Right ventricle myocardium inferior (tissue), 1 donor: ENCODE measurements around the gene CHST9. TPM values are rescaled to one million over a fixed set of nuclear protein-coding genes. Genes with fewer than 3 reads are reported as not detected.

ENCODE experiments used
- ATAC-seq: fragments of 200-7000 bp; cut with Tn5 transposase; one replicate; pipeline ENCODE4 v1.9.1; 2020; ENCODE audit warnings: mild to moderate bottlenecking, moderate library complexity
- DNase-seq: peaks from one replicate; pipeline ENCODE4 v3.0.0; 2021; ENCODE audit errors: missing footprints
- intact Hi-C: fragments of 100-400 bp; cut with DNase I; formaldehyde crosslinking; loops from one replicate; pipeline ENCODE4 v1.11.0; 2022
- total RNA-seq: library from RNA; stranded (reverse); fragmentation: NEBNext Ultra II Directional; extraction: Animal tissue kit (Norgen Biotek cat#: 25700); gene quantifications from one replicate; pipeline ENCODE4 v1.2.1, GENCODE V29; 2021
- donor health status: DM: no; HTN: yes; CAD: no; lungs with severe emphysema.

CHST9 gene
- total RNA-seq, 1 donor from 2014 or later: 8.3 TPM

- DNase-seq (no peak), ATAC-seq (no peak)
- intact Hi-C loops: no loop called here
Measured at GRCh38 chr18:27040796-27041195, 144.3 kb downstream of the CHST9 start.

GRCh38 chr18:27033722-27034121 is 151.4 kb downstream of the CHST9 start:
- DNase-seq (no peak), ATAC-seq (no peak)
- intact Hi-C loops: no loop called here

- DNase-seq: no peak
- ATAC-seq: no peak
- intact Hi-C loops: no loop called here
Measured at GRCh38 chr18:27030421-27030820, 154.7 kb downstream of the CHST9 start.

- ATAC-seq (no peak), DNase-seq (no peak)
- intact Hi-C loops: no loop called here
Measured at GRCh38 chr18:27022477-27022876, 162.6 kb downstream of the CHST9 start.

- no peak for DNase-seq
- no peak for ATAC-seq
- intact Hi-C loops: loop anchor here (1.0 to 2.0 kb wide), 2 partner anchors 167 to 280 kb away; partner anchors contain the start of gene CHST9
Measured at GRCh38 chr18:27017901-27018500, 167.1 kb downstream of the CHST9 start.

GRCh38 chr18:27014841-27015240 is 170.3 kb downstream of the CHST9 start:
- ATAC-seq: no peak
- no peak for DNase-seq
- intact Hi-C loops: no loop called here

- ATAC-seq: no peak
- intact Hi-C loops: no loop called here
Measured at GRCh38 chr18:27010784-27011183, 174.3 kb downstream of the CHST9 start.

GRCh38 chr18:27009293-27009692 is 175.8 kb downstream of the CHST9 start:
- intact Hi-C loops: no loop called here
- DNase-seq (no peak), ATAC-seq (no peak)

More at GRCh38 chr18:27010784-27011183, 174.3 kb downstream of the CHST9 start:
- DNase-seq: no peak

- intact Hi-C loops: no loop called here
- ATAC-seq: no peak
- no peak for DNase-seq
Measured at GRCh38 chr18:27008575-27008974, 176.5 kb downstream of the CHST9 start.

GRCh38 chr18:27007880-27008279 is 177.2 kb downstream of the CHST9 start:
- no peak for ATAC-seq
- intact Hi-C loops: no loop called here

GRCh38 chr18:27005589-27005988 is 179.5 kb downstream of the CHST9 start:
- DNase-seq: no peak
- ATAC-seq: no peak
- intact Hi-C loops: no loop called here

More at GRCh38 chr18:27007880-27008279, 177.2 kb downstream of the CHST9 start:
- DNase-seq: no peak

GRCh38 chr18:27004056-27004829 is 180.9 kb downstream of the CHST9 start:
- ATAC-seq: no peak
- intact Hi-C loops: loop anchor here (5.0 kb wide), 1 partner anchor 192 kb away; no protein-coding TSS in a partner anchor
- no peak for DNase-seq

- intact Hi-C loops: loop anchor here (5.0 kb wide), 1 partner anchor 187 kb away; no protein-coding TSS in a partner anchor
- ATAC-seq: no peak
Measured at GRCh38 chr18:26999797-27000196, 185.3 kb downstream of the CHST9 start.

GRCh38 chr18:26993568-26993967 is 191.5 kb downstream of the CHST9 start:
- ATAC-seq (no peak), DNase-seq (no peak)
- intact Hi-C loops: no loop called here

More at GRCh38 chr18:26999797-27000196, 185.3 kb downstream of the CHST9 start:
- DNase-seq: no peak

- intact Hi-C loops: no loop called here
- no peak for ATAC-seq
- no peak for DNase-seq
Measured at GRCh38 chr18:26992926-26993325, 192.2 kb downstream of the CHST9 start.

GRCh38 chr18:26989842-26990241 is 195.3 kb downstream of the CHST9 start:
- no peak for DNase-seq
- intact Hi-C loops: no loop called here
- ATAC-seq: no peak

- intact Hi-C loops: no loop called here
- ATAC-seq (no peak), DNase-seq (no peak)
Measured at GRCh38 chr18:26981360-26982082, 203.6 kb downstream of the CHST9 start.

GRCh38 chr18:26978812-26979341 is 206.2 kb downstream of the CHST9 start:
- ATAC-seq: no peak
- no peak for DNase-seq
- intact Hi-C loops: no loop called here

- ATAC-seq (no peak), DNase-seq (no peak)
- intact Hi-C loops: no loop called here
Measured at GRCh38 chr18:26977781-26978180, 207.3 kb downstream of the CHST9 start.
